CD14-positive monocyte (primary cell): ENCODE measurements around the gene PLXNA4. TPM values are rescaled to one million over a fixed set of nuclear protein-coding genes. Genes with fewer than 3 reads are reported as not detected.

Experiments used
- DNase-seq, 3 donors: peaks; one replicate each; pipeline ENCODE4 v3.0.0-alpha.2; 2011 to 2022
- H2AFZ ChIP-seq: 2 replicates; pipeline ENCODE4 v1.6.0; 2012; ENCODE audit warnings: mild to moderate bottlenecking, low read depth, low read length, inconsistent platforms; ENCODE audit not compliant: insufficient read depth, poor library complexity, severe bottlenecking
- H3K27ac ChIP-seq, 2 donors: 1 replicate in 1 of 2; 2 replicates in 1 of 2; pipeline ENCODE4 v1.5.1; 2012 to 2013; ENCODE audit warnings: low read length in 2 of 2, control low read depth in 1 of 2, inconsistent platforms in 1 of 2, low read depth in 1 of 2, mild to moderate bottlenecking in 1 of 2
- H3K27me3 ChIP-seq, 2 donors: one replicate each; pipeline versions ENCODE4 v1.6.0 to v1.6.1; 2011 to 2013; ENCODE audit warnings: low read length in 2 of 2; ENCODE audit not compliant: control insufficient read depth in 2 of 2, insufficient read depth in 2 of 2
- H3K36me3 ChIP-seq, 2 donors: replicated peaks in 1 of 2; 1 replicate in 1 of 2; 2 replicates in 1 of 2; pipeline versions ENCODE4 v1.5.1 to v1.6.1; 2012 to 2013; ENCODE audit warnings: low read length in 2 of 2, control low read depth in 1 of 2, inconsistent platforms in 1 of 2, mild to moderate bottlenecking in 1 of 2; ENCODE audit not compliant: insufficient read depth in 2 of 2, control insufficient read depth in 1 of 2
- H3K4me1 ChIP-seq, 2 donors: 1 replicate in 1 of 2; 2 replicates in 1 of 2; pipeline versions ENCODE4 v1.5.1 to v1.6.1; 2012 to 2013; ENCODE audit warnings: low read length in 2 of 2, control low read depth in 1 of 2, inconsistent platforms in 1 of 2, mild to moderate bottlenecking in 1 of 2, moderate library complexity in 1 of 2; ENCODE audit not compliant: insufficient read depth in 2 of 2, control insufficient read depth in 1 of 2
- H3K4me2 ChIP-seq: replicated peaks from 2 replicates; pipeline ENCODE3; 2012; ENCODE audit warnings: low read length, moderate library complexity, mild to moderate bottlenecking; ENCODE audit not compliant: poor library complexity, severe bottlenecking; ENCODE audit errors: extremely low read depth
- H3K4me3 ChIP-seq, 3 experiments: fragments of 200-600 bp in 1 of 3; sonication (generic) in 1 of 3; replicated peaks in 1 of 3; 1 replicate in 2 of 3; 2 replicates in 1 of 3; pipeline ENCODE4 v1.5.1; 2011 to 2013; ENCODE audit warnings: low read length in 3 of 3, mild to moderate bottlenecking in 3 of 3, control low read depth in 2 of 3, low read depth in 2 of 3, inconsistent platforms in 1 of 3, moderate library complexity in 1 of 3
- H3K79me2 ChIP-seq: 2 replicates; pipeline ENCODE4 v1.6.0; 2012; ENCODE audit warnings: mild to moderate bottlenecking, control low read depth, inconsistent platforms, low read length, moderate library complexity; ENCODE audit not compliant: insufficient read depth
- H3K9ac ChIP-seq: 2 replicates; pipeline ENCODE4 v1.6.0; 2017; ENCODE audit warnings: low read length, mild to moderate bottlenecking; ENCODE audit not compliant: insufficient read depth, poor library complexity, severe bottlenecking
- H3K9me3 ChIP-seq, 2 donors: replicated peaks in 1 of 2; 1 replicate in 1 of 2; 2 replicates in 1 of 2; pipeline versions ENCODE4 v1.5.1 to v1.6.1; 2012 to 2013; ENCODE audit warnings: low read length in 2 of 2, control low read depth in 1 of 2; ENCODE audit not compliant: control insufficient read depth in 1 of 2, insufficient read depth in 1 of 2
- H4K20me1 ChIP-seq: 2 replicates; pipeline ENCODE4 v1.6.0; 2012; ENCODE audit warnings: mild to moderate bottlenecking, low read length, control low read depth, moderate library complexity; ENCODE audit not compliant: insufficient read depth
- H3K27ac Mint-ChIP-seq, 7 donors: one replicate each; pipeline ENCODE4 v1.8.0; 2020; ENCODE audit warnings: mild to moderate bottlenecking in 7 of 7, mixed read lengths in 7 of 7, moderate library complexity in 6 of 7, inconsistent platforms in 2 of 7
- H3K27me3 Mint-ChIP-seq, 3 donors: one replicate each; pipeline ENCODE4 v1.8.0; 2021 to 2022; ENCODE audit warnings: low read depth in 3 of 3, mild to moderate bottlenecking in 3 of 3, mixed read lengths in 3 of 3, moderate library complexity in 3 of 3, inconsistent platforms in 1 of 3
- H3K36me3 Mint-ChIP-seq, 2 donors: one replicate each; pipeline ENCODE4 v1.8.0; 2020; ENCODE audit warnings: mixed read lengths in 2 of 2, inconsistent platforms in 1 of 2, mild to moderate bottlenecking in 1 of 2
- H3K4me1 Mint-ChIP-seq: one replicate; pipeline ENCODE4 v1.8.0; 2020; ENCODE audit warnings: mild to moderate bottlenecking, mixed read lengths
- H3K4me3 Mint-ChIP-seq, 2 donors: one replicate each; pipeline ENCODE4 v1.8.0; 2020; ENCODE audit warnings: mild to moderate bottlenecking in 2 of 2, mixed read lengths in 2 of 2, moderate library complexity in 1 of 2
- H3K9me3 Mint-ChIP-seq, 7 donors: one replicate each; pipeline ENCODE4 v1.8.0; 2020 to 2022; ENCODE audit warnings: mixed read lengths in 7 of 7, mild to moderate bottlenecking in 6 of 7, moderate library complexity in 6 of 7, inconsistent platforms in 2 of 7
- WGBS: methylation state at CpG from one replicate; pipeline ENCODE4 v1.1.5; 2013; ENCODE audit warnings: missing lambda C conversion rate; ENCODE audit not compliant: insufficient coverage; 5-methylcytosine and 5-hydroxymethylcytosine counted together
- intact Hi-C, 2 donors: fragments of 100-400 bp; cut with micrococcal nuclease; formaldehyde crosslinking; loops; one replicate each; pipeline versions ENCODE4 v1.15.0 to v1.15.1; 2023
- polyA plus RNA-seq, 3 donors: library from polyadenylated mRNA; depleted of rRNA in 1 of 3; unstranded in 2 of 3; stranded (reverse) in 1 of 3; fragments of 300-500 nt in 2 of 3; fragments of >200 nt in 1 of 3; fragmentation: Illumina TruSeq in 2 of 3; gene quantifications; 1 replicate in 2 of 3; 2 replicates in 1 of 3; pipeline ENCODE4 v1.2.3, GENCODE V29; 2012 to 2021
- TF ChIP-seq, protein P1 (sequence below): fragments of 200-600 bp; IDR thresholded peaks from one replicate; pipeline ENCODE4 v1.8.0; 2022; ENCODE audit warnings: antibody characterized with exemption, mild to moderate bottlenecking

PLXNA4 gene
- polyA plus RNA-seq, 3 donors: not detected

DNA sequence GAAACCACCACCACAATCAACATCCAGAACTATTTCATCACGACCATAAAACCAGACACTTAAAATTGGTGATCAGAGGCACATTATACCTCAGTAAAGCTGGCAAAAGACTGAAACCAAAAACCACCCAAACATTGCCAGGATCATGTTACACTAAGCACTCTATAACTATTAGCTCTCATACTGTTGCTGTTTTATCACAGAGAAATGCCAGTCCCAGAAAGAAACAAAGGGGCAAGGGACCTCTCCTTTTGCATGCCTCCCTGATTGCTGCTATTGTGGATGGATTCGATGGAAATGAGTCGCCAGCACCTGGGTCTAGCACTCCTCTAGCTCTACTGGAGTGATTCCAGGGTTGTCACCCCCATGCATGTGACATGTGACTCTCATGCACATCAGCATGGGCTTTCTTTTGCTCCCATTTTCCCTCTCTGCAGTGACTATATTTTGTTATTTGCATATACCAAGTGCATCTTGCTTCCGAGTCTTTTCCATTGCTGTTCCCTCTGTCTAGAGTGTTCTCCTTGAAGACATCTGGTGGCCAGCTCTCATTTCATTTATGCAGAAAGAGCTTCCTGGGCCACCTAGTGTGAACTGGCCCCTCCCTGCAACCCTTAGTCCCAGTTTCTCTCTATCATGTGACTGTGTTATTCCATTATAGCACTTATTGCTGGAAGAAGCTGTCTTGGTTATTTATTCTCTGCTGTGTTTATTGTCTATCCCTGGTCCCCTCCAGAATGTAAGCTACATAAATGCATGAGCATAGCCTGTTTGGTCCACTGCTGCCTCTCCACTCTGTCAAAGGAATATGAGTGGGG lies 300.6 kb downstream of the PLXNA4 start:
- TF ChIP-seq, protein P1, sequence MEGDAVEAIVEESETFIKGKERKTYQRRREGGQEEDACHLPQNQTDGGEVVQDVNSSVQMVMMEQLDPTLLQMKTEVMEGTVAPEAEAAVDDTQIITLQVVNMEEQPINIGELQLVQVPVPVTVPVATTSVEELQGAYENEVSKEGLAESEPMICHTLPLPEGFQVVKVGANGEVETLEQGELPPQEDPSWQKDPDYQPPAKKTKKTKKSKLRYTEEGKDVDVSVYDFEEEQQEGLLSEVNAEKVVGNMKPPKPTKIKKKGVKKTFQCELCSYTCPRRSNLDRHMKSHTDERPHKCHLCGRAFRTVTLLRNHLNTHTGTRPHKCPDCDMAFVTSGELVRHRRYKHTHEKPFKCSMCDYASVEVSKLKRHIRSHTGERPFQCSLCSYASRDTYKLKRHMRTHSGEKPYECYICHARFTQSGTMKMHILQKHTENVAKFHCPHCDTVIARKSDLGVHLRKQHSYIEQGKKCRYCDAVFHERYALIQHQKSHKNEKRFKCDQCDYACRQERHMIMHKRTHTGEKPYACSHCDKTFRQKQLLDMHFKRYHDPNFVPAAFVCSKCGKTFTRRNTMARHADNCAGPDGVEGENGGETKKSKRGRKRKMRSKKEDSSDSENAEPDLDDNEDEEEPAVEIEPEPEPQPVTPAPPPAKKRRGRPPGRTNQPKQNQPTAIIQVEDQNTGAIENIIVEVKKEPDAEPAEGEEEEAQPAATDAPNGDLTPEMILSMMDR: no peak
- intact Hi-C loops: no loop called here
- no peak for DNase-seq
- H3K36me3 Mint-ChIP-seq: no peaks in the 10 kb centered on the region
- Histone ChIP-seq H3K36me3 (no peaks in the 10 kb centered on the region), H3K27ac (no peak overlapping the region), H3K9ac (no peak overlapping the region), H2AFZ (no peak overlapping the region), H4K20me1 (no peaks in the 10 kb centered on the region), H3K79me2 (no peaks in the 10 kb centered on the region), H3K27me3 (no peaks in the 10 kb centered on the region), H3K4me3 (no peak overlapping the region), H3K4me2 (no peak overlapping the region), H3K4me1 (no peaks in the 10 kb centered on the region), H3K9me3 (no peaks in the 10 kb centered on the region)
- H3K27ac Mint-ChIP-seq: no peak overlapping the region
- H3K9me3 Mint-ChIP-seq: peaks cover 0 to 6% (median 0%) of the 10 kb centered on the region in 7 donors
- WGBS: 82% methylated on average over 2 of the region's 4 CpGs
- peaks cover 2 to 4% (median 2%) of the 10 kb centered on the region in 3 donors for H3K27me3 Mint-ChIP-seq
- no peaks in the 10 kb centered on the region for H3K4me1 Mint-ChIP-seq
- H3K4me3 Mint-ChIP-seq: no peak overlapping the region

DNA sequence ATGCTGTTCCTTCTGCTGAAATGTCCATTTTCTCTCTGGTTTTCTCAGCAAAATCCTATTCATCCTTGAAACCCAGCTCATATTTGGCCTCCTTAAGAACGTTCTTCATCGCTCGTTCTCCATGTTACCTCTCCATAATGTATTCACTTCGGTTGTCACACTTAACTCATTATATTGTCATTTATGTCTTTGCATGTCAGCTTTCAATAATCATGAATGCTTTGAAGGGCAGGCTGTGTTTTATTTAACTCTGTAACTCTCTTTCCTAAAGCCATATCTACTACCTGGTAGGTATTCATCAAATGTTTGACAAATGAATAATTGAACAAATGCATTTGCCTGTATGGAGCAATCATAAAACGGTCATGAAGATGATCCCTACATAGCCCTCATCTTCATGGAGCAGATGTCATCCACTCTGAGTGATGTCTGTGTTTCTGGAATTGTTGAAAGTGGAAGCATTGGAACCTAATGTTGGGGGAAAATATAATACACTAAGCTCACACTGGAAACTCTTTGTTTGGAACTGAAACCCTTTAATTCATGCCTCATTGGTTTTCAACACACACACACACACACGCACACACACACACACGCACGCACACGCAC lies 303.4 kb downstream of the PLXNA4 start:
- intact Hi-C loops: no loop called here
- Histone ChIP-seq H3K9ac (no peak overlapping the region), H3K4me1 (no peaks in the 10 kb centered on the region), H4K20me1 (no peaks in the 10 kb centered on the region), H2AFZ (no peak overlapping the region), H3K36me3 (no peaks in the 10 kb centered on the region), H3K27me3 (no peaks in the 10 kb centered on the region), H3K4me3 (no peak overlapping the region), H3K79me2 (no peaks in the 10 kb centered on the region), H3K9me3 (no peaks in the 10 kb centered on the region), H3K4me2 (no peak overlapping the region), H3K27ac (no peak overlapping the region)
- Mint-ChIP-seq H3K27ac (no peak overlapping the region), H3K27me3 (peaks cover 0 to 4% (median 2%) of the 10 kb centered on the region in 3 donors), H3K9me3 (peaks cover 0 to 3% (median 0%) of the 10 kb centered on the region in 7 donors), H3K4me1 (no peaks in the 10 kb centered on the region), H3K36me3 (no peaks in the 10 kb centered on the region), H3K4me3 (no peak overlapping the region)
- DNase-seq: no peak
- 100% methylated on average over 3 of the region's 9 CpGs for WGBS
- TF ChIP-seq, protein P1: no peak
